HEK293 (cell line): ENCODE results near the gene STING1.
"Not testable (repeated sequence)": the region's sequence is repeated elsewhere in the genome, so short reads cannot be mapped to it uniquely, and the experiment has no call there.

Source experiments
- CTCF ChIA-PET: fragments of 350-600 bp; formaldehyde crosslinking; extraction: SDS; loops from one replicate; lab custom pipeline; 2021; ENCODE audit warnings: antibody characterized with exemption; lab: Yijun Ruan, JAX
- POLR2A ChIA-PET: fragments of 300-600 bp; formaldehyde crosslinking; extraction: SDS; loops from one replicate; lab custom pipeline; 2020; ENCODE audit warnings: antibody characterized with exemption, inconsistent platforms; lab: Yijun Ruan, JAX
- H3K27ac ChIP-seq: fragments of 200-500 bp; sonication (Bioruptor generic); 2 replicates; pipeline ENCODE4 v1.5.1; 2014; ENCODE audit warnings: low read depth, low read length, control low read depth, inconsistent platforms; ENCODE audit errors: extremely low read depth
- H3K36me3 ChIP-seq, 2 experiments: fragments of 200-500 bp in 1 of 2; sonication (Bioruptor generic) in 1 of 2; 1 replicate in 1 of 2; 2 replicates in 1 of 2; pipeline ENCODE4 v1.5.1; 2014 to 2017; ENCODE audit warnings: inconsistent platforms in 2 of 2, low read length in 2 of 2; ENCODE audit not compliant: control insufficient read depth in 2 of 2, insufficient read depth in 1 of 2
- H3K4me1 ChIP-seq: fragments of 200-500 bp; sonication (Bioruptor generic); 2 replicates; pipeline ENCODE4 v1.5.1; 2014; ENCODE audit warnings: mild to moderate bottlenecking, low read length, inconsistent platforms; ENCODE audit not compliant: control insufficient read depth, insufficient read depth
- H3K4me3 ChIP-seq: 2 replicates; pipeline ENCODE4 v1.5.1; 2011; ENCODE audit warnings: low read depth, mild to moderate bottlenecking, control low read depth, low read length, moderate library complexity
- H3K9me3 ChIP-seq: fragments of 200-500 bp; sonication (Bioruptor generic); 2 replicates; pipeline ENCODE4 v1.5.1; 2014; ENCODE audit warnings: low read depth, low read length, inconsistent platforms; ENCODE audit not compliant: control insufficient read depth, insufficient read depth
- HOXD13 ChIP-seq: sonication (generic); formaldehyde crosslinking; IDR thresholded peaks from 2 replicates; pipeline ENCODE4 v1.8.0; 2022; ENCODE audit warnings: missing genetic modification reagents, borderline replicate concordance
- IKZF3 ChIP-seq: fragments of 450-650 bp; IDR thresholded peaks from 2 replicates; pipeline ENCODE4 v1.5.0; 2018; ENCODE audit warnings: missing biosample characterization, mild to moderate bottlenecking, missing genetic modification characterization, moderate library complexity
- SALL2 ChIP-seq: fragments of 450-650 bp; formaldehyde crosslinking; IDR thresholded peaks from 2 replicates; pipeline ENCODE4 v1.5.0; 2017; ENCODE audit warnings: missing biosample characterization, mild to moderate bottlenecking, missing genetic modification characterization, borderline replicate concordance
- SP7 ChIP-seq: fragments of 450-650 bp; formaldehyde crosslinking; IDR thresholded peaks from 2 replicates; pipeline ENCODE4 v1.5.1; 2016; ENCODE audit warnings: missing biosample characterization, missing genetic modification characterization
- TSHZ1 ChIP-seq: fragments of 450-650 bp; formaldehyde crosslinking; IDR thresholded peaks from 2 replicates; pipeline ENCODE4 v1.5.1; 2016; ENCODE audit warnings: missing biosample characterization, missing genetic modification characterization, borderline replicate concordance
- ZBTB17 ChIP-seq: fragments of 450-650 bp; formaldehyde crosslinking; IDR thresholded peaks from 2 replicates; pipeline ENCODE4 v1.5.1; 2016; ENCODE audit warnings: missing biosample characterization, missing genetic modification characterization
- ZEB2 ChIP-seq: fragments of 450-650 bp; formaldehyde crosslinking; IDR thresholded peaks from 2 replicates; pipeline ENCODE4 v1.5.1; 2016; ENCODE audit warnings: missing biosample characterization, missing genetic modification characterization
- ZNF121 ChIP-seq: fragments of 450-650 bp; formaldehyde crosslinking; IDR thresholded peaks from 2 replicates; pipeline ENCODE4 v1.5.1; 2016; ENCODE audit warnings: missing biosample characterization, missing genetic modification characterization
- ZNF292 ChIP-seq: fragments of 450-650 bp; formaldehyde crosslinking; IDR thresholded peaks from 2 replicates; pipeline ENCODE4 v1.5.1; 2016; ENCODE audit warnings: low read depth, missing biosample characterization, missing genetic modification characterization, borderline replicate concordance
- ZNF366 ChIP-seq: fragments of 450-650 bp; formaldehyde crosslinking; conservative IDR thresholded peaks from 2 replicates; pipeline ENCODE4 v1.5.1; 2016; ENCODE audit warnings: missing biosample characterization, missing genetic modification characterization
- ZNF394 ChIP-seq: fragments of 450-650 bp; formaldehyde crosslinking; IDR thresholded peaks from 2 replicates; pipeline ENCODE4 v1.5.1; 2016; ENCODE audit warnings: missing biosample characterization, missing genetic modification characterization, mild to moderate bottlenecking, moderate library complexity, borderline replicate concordance
- ZNF449 ChIP-seq: fragments of 450-650 bp; formaldehyde crosslinking; IDR thresholded peaks from 2 replicates; pipeline ENCODE4 v1.5.1; 2017; ENCODE audit warnings: missing biosample characterization, mild to moderate bottlenecking, missing genetic modification characterization, moderate library complexity
- ZNF654 ChIP-seq: fragments of 450-650 bp; formaldehyde crosslinking; IDR thresholded peaks from 2 replicates; pipeline ENCODE4 v1.5.1; 2016; ENCODE audit warnings: low read depth, missing biosample characterization, missing genetic modification characterization
- ZNF837 ChIP-seq: fragments of 450-650 bp; formaldehyde crosslinking; IDR thresholded peaks from 2 replicates; pipeline ENCODE4 v1.5.1; 2016; ENCODE audit warnings: missing biosample characterization, missing genetic modification characterization
- TF ChIP-seq, protein P1 (sequence below): fragments of 450-650 bp; formaldehyde crosslinking; IDR thresholded peaks from 2 replicates; pipeline ENCODE4 v1.5.1; 2016; ENCODE audit warnings: missing biosample characterization, missing genetic modification characterization, low read depth
- TF ChIP-seq, protein P2 (sequence below): fragments of 450-650 bp; formaldehyde crosslinking; IDR thresholded peaks from 2 replicates; pipeline ENCODE4 v1.5.1; 2016; ENCODE audit warnings: missing biosample characterization, missing genetic modification characterization

STING1 gene

GRCh38 chr5:139514486-139514856 lies 31.9 kb upstream of the STING1 start:
- CTCF ChIA-PET: interaction anchor here (0.7 to 8.7 kb wide), 12 partner anchors 10 to 108 kb away, joined by 3 to 246 read pairs (median 6); partner anchors contain the start of genes DNAJC18 and STING1
- TF ChIP-seq ZNF121 (tag by site-specific recombination) (0 out of 2 replicates have a peak, but pooled peaks have one; percentile 37), SALL2 (tag by site-specific recombination) (no peak)
- POLR2A ChIA-PET: interaction anchor here (0.6 to 1.2 kb wide), 3 partner anchors 78 to 316 kb away, joined by 3 read pairs; partner anchors contain the start of genes MATR3 and SIL1
- Histone ChIP-seq H3K9me3 (no peaks in the 10 kb centered on the region), H3K4me1 (no peaks in the 10 kb centered on the region), H3K36me3 (no peaks in the 10 kb centered on the region), H3K27ac (no peak overlapping the region), H3K4me3 (no peak overlapping the region)

DNA sequence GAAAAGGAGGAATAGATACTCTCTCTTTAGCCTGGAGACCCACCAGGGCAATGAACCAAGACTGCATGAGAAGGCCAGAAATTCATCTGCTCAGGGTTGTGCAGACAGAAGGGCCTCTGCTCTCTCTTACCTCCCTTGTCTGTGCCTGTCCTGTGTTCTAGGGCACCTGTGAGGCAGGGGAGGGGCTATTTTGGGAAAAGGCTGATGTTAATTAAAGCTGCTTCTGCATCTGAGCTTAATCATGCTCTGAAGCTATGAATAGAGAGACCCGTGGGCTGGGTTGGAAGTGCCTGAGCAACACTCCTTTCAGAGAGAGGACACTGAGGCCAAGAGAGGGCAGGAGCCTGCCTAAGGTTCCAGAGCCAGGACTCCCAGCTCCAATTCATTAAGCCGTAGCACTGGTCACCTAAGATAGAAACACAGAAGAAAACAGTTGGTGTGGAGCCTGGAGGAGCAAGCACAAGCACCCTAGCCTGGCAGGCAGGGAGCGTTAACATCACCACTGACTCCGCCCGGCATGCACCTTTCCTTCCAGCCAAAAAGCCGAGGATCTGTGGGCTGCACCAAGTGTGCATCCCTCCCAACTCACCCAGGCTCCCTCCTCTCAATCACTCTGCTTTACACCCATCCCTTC lies 31.4 kb upstream of the STING1 start:
- Histone ChIP-seq H3K36me3 (no peaks in the 10 kb centered on the region), H3K9me3 (no peaks in the 10 kb centered on the region), H3K27ac (no peak overlapping the region), H3K4me3 (no peak overlapping the region)
- ChIA-PET POLR2A (interaction anchor here (0.6 to 1.4 kb wide), 7 partner anchors 18 to 316 kb away, joined by 3 to 6 read pairs (median 3); partner anchors contain the start of genes DNAJC18, MATR3 and SIL1), CTCF (interaction anchor here (0.6 to 8.7 kb wide), 21 partner anchors 10 to 110 kb away, joined by 3 to 246 read pairs (median 4); partner anchors contain the start of genes DNAJC18, SPATA24 and STING1)
- TF ChIP-seq, protein P1, sequence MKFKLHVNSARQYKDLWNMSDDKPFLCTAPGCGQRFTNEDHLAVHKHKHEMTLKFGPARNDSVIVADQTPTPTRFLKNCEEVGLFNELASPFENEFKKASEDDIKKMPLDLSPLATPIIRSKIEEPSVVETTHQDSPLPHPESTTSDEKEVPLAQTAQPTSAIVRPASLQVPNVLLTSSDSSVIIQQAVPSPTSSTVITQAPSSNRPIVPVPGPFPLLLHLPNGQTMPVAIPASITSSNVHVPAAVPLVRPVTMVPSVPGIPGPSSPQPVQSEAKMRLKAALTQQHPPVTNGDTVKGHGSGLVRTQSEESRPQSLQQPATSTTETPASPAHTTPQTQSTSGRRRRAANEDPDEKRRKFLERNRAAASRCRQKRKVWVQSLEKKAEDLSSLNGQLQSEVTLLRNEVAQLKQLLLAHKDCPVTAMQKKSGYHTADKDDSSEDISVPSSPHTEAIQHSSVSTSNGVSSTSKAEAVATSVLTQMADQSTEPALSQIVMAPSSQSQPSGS: no peak
- no peak for TF ChIP-seq SP7
- TF ChIP-seq SALL2 (tag by site-specific recombination): no peak
- no peak for TF ChIP-seq ZNF837 (tag by site-specific recombination)
- 0 out of 2 replicates have a peak, but pooled peaks have one; percentile 24 for TF ChIP-seq ZBTB17 (tag by site-specific recombination)
- TF ChIP-seq ZNF292 (tag by site-specific recombination): no peak
- TF ChIP-seq HOXD13 (CRISPR knock-in tag): no peak
- TF ChIP-seq ZEB2 (tag by site-specific recombination): no peak
- TF ChIP-seq, all 188 proteins: peak for 1
- no peaks in the 10 kb centered on the region for H3K4me1 ChIP-seq

- ChIA-PET CTCF (interaction anchor here (0.6 to 8.7 kb wide), 22 partner anchors 11 to 172 kb away, joined by 3 to 246 read pairs (median 4); partner anchors contain the start of genes DNAJC18, PAIP2, SPATA24 and STING1), POLR2A (interaction anchor here (0.6 to 1.4 kb wide), 7 partner anchors 18 to 315 kb away, joined by 3 to 6 read pairs (median 3); partner anchors contain the start of genes DNAJC18, MATR3 and SIL1)
- H3K4me1 ChIP-seq, H3K36me3 ChIP-seq, H3K4me3 ChIP-seq, H3K9me3 ChIP-seq, H3K27ac ChIP-seq: not testable (repeated sequence)
- TF ChIP-seq IKZF3 (tag by site-specific recombination): 0 out of 2 replicates have a peak, but pooled peaks have one; percentile 33
- TF ChIP-seq, protein P2, sequence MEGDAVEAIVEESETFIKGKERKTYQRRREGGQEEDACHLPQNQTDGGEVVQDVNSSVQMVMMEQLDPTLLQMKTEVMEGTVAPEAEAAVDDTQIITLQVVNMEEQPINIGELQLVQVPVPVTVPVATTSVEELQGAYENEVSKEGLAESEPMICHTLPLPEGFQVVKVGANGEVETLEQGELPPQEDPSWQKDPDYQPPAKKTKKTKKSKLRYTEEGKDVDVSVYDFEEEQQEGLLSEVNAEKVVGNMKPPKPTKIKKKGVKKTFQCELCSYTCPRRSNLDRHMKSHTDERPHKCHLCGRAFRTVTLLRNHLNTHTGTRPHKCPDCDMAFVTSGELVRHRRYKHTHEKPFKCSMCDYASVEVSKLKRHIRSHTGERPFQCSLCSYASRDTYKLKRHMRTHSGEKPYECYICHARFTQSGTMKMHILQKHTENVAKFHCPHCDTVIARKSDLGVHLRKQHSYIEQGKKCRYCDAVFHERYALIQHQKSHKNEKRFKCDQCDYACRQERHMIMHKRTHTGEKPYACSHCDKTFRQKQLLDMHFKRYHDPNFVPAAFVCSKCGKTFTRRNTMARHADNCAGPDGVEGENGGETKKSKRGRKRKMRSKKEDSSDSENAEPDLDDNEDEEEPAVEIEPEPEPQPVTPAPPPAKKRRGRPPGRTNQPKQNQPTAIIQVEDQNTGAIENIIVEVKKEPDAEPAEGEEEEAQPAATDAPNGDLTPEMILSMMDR (tag by site-specific recombination): peak; percentile 94
- TF ChIP-seq ZNF366 (tag by site-specific recombination): peak; percentile 43; the same call in 1 of the 2 replicates
- peak; percentile 76 for TF ChIP-seq ZNF449
- peak; percentile 92 for TF ChIP-seq ZBTB17 (tag by site-specific recombination)
- peak; percentile 48; the same call in 1 of the 2 replicates for TF ChIP-seq TSHZ1
- peak; percentile 71 for TF ChIP-seq ZNF654 (tag by site-specific recombination)
- 0 out of 2 replicates have a peak, but pooled peaks have one; percentile 16 for TF ChIP-seq ZNF394 (tag by site-specific recombination)
Measured at GRCh38 chr5:139513434-139513833, 30.9 kb upstream of the STING1 start.
